ENCODE results near the gene DLEC1. TPM values are rescaled to one million over a fixed set of nuclear protein-coding genes. Genes with fewer than 3 reads are reported as not detected.

Gene DLEC1
- total and polyA plus RNA-seq, 9 of the 15 experiments (the other 6 are each of a cell fraction or from before 2014, with no cell fraction given), result 0.07 to 0.08 TPM; not detected in 7

DNA sequence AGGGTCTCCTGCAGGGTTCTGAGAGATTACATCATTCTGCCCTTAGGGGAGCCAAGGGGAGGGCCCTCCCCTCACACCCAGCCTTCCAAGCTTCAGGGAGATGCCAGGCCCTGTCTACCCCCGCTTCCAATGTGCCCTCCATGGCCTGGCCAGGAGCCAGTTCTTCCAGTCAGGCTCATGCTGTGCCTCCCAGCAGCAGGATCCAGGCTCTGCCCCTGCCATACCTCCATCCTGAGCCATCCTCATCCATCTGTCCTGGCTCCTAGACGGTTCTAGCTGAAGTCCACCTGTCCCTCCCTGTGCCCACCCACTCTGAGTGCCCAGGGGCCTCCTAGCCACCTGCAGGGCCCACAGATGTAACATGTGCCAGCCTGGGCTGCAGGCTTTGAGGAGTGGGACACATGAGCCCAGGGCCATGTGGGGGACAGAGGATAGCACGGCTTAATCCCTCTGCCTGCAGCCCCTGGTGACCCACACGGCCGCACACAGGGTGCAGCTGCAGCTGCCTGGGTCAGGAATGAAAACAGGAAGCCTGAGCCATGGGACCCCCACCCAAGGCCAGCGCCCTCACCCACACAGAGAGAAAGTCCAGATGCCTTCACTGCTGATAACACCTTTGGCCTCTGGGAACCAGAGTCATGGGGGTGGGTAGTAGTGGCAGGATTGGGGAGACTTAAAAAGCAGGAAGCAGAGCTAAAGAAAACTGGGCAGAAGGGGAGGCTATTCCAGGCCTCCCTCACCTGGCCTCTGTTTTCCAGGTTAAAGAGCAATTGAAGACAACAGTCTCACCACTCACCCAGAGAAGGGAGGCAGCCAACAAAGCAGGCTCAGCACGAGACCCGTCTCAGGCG lies 21.3 kb upstream of the DLEC1 start (continued):
- TF ChIP-seq, protein P1, sequence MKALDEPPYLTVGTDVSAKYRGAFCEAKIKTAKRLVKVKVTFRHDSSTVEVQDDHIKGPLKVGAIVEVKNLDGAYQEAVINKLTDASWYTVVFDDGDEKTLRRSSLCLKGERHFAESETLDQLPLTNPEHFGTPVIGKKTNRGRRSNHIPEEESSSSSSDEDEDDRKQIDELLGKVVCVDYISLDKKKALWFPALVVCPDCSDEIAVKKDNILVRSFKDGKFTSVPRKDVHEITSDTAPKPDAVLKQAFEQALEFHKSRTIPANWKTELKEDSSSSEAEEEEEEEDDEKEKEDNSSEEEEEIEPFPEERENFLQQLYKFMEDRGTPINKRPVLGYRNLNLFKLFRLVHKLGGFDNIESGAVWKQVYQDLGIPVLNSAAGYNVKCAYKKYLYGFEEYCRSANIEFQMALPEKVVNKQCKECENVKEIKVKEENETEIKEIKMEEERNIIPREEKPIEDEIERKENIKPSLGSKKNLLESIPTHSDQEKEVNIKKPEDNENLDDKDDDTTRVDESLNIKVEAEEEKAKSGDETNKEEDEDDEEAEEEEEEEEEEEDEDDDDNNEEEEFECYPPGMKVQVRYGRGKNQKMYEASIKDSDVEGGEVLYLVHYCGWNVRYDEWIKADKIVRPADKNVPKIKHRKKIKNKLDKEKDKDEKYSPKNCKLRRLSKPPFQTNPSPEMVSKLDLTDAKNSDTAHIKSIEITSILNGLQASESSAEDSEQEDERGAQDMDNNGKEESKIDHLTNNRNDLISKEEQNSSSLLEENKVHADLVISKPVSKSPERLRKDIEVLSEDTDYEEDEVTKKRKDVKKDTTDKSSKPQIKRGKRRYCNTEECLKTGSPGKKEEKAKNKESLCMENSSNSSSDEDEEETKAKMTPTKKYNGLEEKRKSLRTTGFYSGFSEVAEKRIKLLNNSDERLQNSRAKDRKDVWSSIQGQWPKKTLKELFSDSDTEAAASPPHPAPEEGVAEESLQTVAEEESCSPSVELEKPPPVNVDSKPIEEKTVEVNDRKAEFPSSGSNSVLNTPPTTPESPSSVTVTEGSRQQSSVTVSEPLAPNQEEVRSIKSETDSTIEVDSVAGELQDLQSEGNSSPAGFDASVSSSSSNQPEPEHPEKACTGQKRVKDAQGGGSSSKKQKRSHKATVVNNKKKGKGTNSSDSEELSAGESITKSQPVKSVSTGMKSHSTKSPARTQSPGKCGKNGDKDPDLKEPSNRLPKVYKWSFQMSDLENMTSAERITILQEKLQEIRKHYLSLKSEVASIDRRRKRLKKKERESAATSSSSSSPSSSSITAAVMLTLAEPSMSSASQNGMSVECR (CRISPR knock-in tag; IDR thresholded peaks at IDR 0.05), result 0 out of 2 replicates have a peak, but pooled peaks have one; percentile 9
- 0 out of 2 replicates have a peak, but pooled peaks have one; percentile 9 for TF ChIP-seq CEBPG (CRISPR knock-in tag; IDR thresholded peaks at IDR 0.05)
- TF ChIP-seq CEBPG (tag; conservative IDR thresholded peaks at IDR 0.05 in 1 of 2, IDR thresholded peaks at IDR 0.05 in 1 of 2), result no peak
- TF ChIP-seq FUS (optimal IDR thresholded peaks at IDR 0.05; ENCODE audit: low read depth, low read length), result no peak
- TF ChIP-seq GTF2A2 (tag; IDR thresholded peaks at IDR 0.05), result no peak
- TF ChIP-seq DPF2 (IDR thresholded peaks at IDR 0.05), result 0 out of 2 replicates have a peak, but pooled peaks have one; percentile 18
- TF ChIP-seq L3MBTL2 (IDR thresholded peaks at IDR 0.05), result peak; percentile 4; the same call in 1 of the 2 replicates
- TF ChIP-seq EP300 (IDR thresholded peaks at IDR 0.05; ENCODE audit: low read length), result 0 out of 2 replicates have a peak, but pooled peaks have one; percentile 5
- TF ChIP-seq BHLHE40 (IDR thresholded peaks at IDR 0.05; ENCODE audit: low read length), result no peak
- no peak for TF ChIP-seq HNRNPK (IDR thresholded peaks at IDR 0.05; ENCODE audit: low read depth, low read length, poor library complexity, severe bottlenecking)
- TF ChIP-seq ATF7 (IDR thresholded peaks at IDR 0.05), result 0 out of 2 replicates have a peak, but pooled peaks have one; percentile 20
- peak; percentile 4 for TF ChIP-seq TAF1 (IDR thresholded peaks at IDR 0.05; ENCODE audit: control insufficient read depth, extremely low read depth, insufficient read depth, low read length, severe bottlenecking)
- TF ChIP-seq, protein P2, sequence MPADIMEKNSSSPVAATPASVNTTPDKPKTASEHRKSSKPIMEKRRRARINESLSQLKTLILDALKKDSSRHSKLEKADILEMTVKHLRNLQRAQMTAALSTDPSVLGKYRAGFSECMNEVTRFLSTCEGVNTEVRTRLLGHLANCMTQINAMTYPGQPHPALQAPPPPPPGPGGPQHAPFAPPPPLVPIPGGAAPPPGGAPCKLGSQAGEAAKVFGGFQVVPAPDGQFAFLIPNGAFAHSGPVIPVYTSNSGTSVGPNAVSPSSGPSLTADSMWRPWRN (IDR thresholded peaks at IDR 0.05; ENCODE audit: low read depth), result no peak
- TF ChIP-seq ZNF212 (CRISPR knock-in tag; IDR thresholded peaks at IDR 0.05), result no peak
- TF ChIP-seq, protein P3, sequence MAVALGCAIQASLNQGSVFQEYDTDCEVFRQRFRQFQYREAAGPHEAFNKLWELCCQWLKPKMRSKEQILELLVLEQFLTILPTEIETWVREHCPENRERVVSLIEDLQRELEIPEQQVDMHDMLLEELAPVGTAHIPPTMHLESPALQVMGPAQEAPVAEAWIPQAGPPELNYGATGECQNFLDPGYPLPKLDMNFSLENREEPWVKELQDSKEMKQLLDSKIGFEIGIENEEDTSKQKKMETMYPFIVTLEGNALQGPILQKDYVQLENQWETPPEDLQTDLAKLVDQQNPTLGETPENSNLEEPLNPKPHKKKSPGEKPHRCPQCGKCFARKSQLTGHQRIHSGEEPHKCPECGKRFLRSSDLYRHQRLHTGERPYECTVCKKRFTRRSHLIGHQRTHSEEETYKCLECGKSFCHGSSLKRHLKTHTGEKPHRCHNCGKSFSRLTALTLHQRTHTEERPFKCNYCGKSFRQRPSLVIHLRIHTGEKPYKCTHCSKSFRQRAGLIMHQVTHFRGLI (CRISPR knock-in tag; IDR thresholded peaks at IDR 0.05), result no peak
- no peak for TF ChIP-seq CC2D1A (IDR thresholded peaks at IDR 0.05)
- TF ChIP-seq ZNF224 (CRISPR knock-in tag; IDR thresholded peaks at IDR 0.05), result no peak
- peak; percentile 37 for TF ChIP-seq SMARCB1 (IDR thresholded peaks at IDR 0.05; ENCODE audit: insufficient read length, low read depth)
- TF ChIP-seq TCF7L2 (IDR thresholded peaks at IDR 0.05; ENCODE audit: low read depth, low read length), result no peak
- no peak for TF ChIP-seq NCOA2 (IDR thresholded peaks at IDR 0.05; ENCODE audit: partially characterized antibody in 2 of 2)
- no peak for TF ChIP-seq RAD51 (IDR thresholded peaks at IDR 0.05; ENCODE audit: borderline replicate concordance, low read depth)
- TF ChIP-seq SPI1 (IDR thresholded peaks at IDR 0.05; ENCODE audit: borderline replicate concordance, low read depth, low read length), result peak; percentile 57; the same call in 1 of the 2 replicates
- TF ChIP-seq CAMTA2 (CRISPR knock-in tag; conservative IDR thresholded peaks at IDR 0.05), result no peak
